Endometrial microvascular endothelial cells (primary cell): Measurements from ENCODE around the gene MRPL27. TPM values are rescaled to one million over a fixed set of nuclear protein-coding genes. Genes with fewer than 3 reads are reported as not detected.
"Not testable (repeated sequence)": the region's sequence is repeated elsewhere in the genome, so short reads cannot be mapped to it uniquely, and the experiment has no call there.

ENCODE experiments used
- in situ Hi-C: cut with HindIII; loops from 2 replicates; pipeline ENCODE4 v1.10.0; 2017; ENCODE audit warnings: low sequenced_read_pairs, low pct_unique_long_range_greater_than_20kb; ENCODE audit errors: inconsistent ontology term
- total RNA-seq: library from RNA; depleted of rRNA; stranded (reverse); fragments of >200 nt; gene quantifications from one replicate; pipeline ENCODE4 v1.2.3, GENCODE V29; 2015; ENCODE audit errors: inconsistent ontology term

The MRPL27 gene
- total RNA-seq, 1 donor from 2014 or later = 132 TPM

GRCh38 chr17:50350733-50351132, 22.3 kb downstream of the MRPL27 start:
- in situ Hi-C loops = no loop called here

DNA sequence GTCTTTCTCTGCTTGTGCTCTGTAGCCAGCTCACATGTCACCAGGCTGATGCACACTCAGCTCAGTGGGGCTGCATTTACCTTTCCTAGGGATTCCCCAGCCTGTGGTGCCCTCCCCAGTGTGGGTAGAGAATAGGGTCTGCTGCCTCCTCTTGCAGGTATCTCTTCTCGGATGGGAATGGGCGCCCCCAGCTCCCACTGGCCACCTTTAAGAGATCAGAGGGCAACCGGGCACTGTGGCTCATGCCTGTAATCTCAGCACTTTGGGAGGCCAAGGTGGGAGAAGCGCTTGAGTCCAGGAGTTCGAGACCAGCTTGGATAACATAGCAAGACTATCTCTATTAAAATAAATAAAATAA, 23.8 kb downstream of the MRPL27 start:
- in situ Hi-C loops = no loop called here

DNA sequence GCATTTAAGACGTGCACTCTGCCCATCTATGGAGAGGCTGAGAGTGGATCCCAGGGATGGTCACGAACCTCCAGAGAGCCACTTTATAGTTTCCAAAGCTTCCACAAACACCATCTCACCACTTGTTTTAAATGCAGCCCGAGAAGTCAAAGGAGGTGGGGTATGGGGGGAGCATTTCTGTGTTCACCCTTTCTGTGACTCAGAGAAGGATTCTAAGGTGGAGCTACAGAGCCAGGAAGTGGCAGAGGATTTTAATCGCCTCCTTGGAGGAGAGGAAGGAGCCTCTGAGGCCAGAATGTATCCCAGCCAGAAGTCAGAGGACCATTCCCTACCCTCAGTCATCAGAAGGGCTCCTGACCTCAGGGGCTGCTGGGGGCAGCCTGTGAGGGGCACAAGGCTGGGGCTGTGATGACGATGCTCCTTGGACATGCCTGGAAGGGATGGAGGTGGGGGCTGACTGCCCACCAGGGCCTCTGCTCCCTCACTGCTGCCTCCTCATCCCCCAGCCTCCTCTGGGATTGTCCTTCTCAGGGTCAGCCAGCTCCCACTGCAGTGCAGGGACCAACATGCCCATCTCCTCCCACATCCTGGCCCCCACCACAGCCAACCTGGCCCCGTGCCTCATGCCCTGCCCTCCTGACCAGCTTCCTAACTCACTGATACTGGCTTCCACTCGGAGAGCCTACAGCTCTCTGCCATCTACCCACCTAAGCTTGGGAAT, 24.3 kb downstream of the MRPL27 start:
- in situ Hi-C loops = no loop called here

GRCh38 chr17:50347894-50348291, 25.1 kb downstream of the MRPL27 start:
- in situ Hi-C loops = no loop called here

DNA sequence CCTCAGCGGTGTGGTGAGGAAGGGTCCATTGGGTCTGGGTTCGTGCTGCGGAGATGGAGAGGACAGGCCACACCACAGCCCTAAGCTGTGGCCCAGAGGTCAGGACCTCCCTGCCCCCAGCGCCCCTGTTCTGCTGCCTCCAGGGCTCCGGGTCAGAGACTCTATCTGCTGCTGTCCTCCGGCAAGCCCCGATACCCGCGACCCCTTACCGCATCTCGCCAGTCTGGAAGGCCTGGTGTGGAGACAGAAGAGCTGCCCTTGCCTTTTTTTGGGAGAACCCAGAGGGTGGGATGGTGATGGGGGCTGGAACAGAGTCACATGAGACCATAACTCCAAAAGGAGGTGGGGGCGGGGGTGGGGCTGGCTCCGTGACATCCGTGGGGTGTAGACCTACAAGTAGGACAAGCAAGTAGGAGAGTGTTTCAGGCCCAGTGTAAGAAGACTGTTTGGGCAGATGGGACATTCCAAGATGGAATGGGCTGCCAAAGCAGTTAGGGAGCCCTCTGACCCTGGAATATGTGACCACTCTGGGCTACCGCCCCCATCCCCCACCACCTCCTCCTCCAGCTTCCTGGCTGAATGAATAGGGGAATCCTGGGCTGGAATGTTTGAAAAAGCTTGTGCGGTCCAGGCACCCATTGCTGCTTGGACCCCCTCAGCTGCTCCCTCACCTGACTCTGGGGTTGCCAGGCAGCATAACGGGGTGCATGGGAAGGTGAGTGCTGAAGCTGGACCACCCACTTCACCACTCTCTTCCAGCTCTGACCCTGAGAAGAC, 25.7 kb downstream of the MRPL27 start:
- in situ Hi-C loops = no loop called here

DNA sequence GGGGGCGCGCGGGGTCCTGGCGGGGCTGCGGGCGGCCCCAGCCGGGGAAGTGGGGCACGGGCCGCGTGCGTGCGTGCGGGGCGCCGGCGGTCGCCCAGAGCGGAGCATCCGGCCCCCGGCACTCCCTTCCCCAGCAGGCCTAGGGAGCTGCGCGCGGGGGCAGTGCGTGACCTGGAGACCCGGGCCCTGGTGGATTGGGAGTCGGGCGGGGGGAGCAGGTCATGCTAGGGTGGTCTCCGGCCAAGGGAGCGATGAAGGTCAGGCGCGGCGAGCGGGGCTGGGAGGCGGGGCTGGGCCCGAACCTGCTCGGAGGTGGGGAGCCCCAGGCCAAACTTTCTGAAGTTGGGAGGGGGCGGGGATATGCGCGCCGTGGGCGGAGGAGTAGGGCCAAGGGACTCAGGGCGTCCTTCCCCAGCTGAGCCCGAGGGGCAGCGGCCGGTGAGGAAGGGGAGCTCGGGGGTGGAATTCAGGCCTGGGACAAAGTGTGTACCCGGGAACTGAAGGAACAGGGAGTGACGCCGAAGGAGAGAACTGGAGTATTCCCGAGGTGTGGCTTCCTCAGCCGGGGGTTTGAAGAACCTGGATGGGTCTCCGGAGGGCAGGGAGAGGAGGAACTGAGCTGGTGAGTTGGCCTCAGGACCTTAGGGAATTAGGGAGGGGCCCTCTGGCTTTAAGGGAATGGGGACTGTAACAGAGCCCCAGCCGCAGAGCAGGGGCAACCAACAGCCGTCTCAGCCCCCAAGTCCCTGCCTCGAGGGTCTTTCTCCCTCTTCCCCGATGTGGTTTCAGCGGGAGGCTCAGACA, 26.5 kb downstream of the MRPL27 start:
- in situ Hi-C loops = no loop called here

DNA sequence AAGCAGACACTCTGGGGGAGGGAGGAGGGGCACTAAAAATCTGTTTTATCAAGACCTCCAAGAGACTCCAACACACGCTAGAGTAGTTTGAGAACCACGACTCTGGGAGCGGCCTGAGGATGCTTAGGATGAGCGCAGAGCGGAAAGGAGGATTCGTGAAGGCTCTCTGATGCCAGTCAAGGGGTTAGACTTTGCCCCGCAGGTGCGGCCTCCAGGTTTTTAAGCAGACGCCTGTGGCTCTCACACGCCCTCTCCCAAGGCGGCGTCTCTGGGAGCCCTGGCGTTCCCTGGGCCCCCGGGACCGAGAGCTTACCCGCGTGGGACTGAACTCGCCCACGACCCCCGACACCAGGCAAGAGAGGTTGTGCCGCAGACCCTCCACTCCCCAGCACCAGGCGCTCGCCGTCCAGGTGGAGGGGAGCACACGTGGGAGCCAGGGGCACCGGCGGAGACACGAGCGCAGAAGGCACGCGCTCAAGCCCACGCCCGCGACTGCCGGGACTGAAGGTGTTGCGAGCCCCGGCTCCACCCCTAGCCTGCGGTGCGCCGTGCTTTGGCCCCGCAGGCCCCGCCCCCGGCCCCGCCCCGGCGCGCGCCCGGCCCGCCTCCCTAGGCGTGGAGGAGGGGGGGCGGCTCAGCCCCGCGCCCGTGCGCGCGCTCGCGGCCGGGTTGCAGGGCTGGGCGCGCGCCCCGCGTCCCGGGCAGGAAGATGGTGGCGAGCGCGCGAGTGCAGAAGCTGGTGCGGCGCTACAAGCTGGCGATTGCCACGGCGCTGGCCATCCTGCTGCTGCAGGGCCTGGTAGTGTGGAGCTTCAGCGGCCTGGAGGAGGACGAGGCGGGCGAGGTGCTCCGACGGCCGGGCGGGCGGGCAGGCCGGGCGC, 27.3 kb downstream of the MRPL27 start, which contains the start of gene XYLT2:
Gene XYLT2 (plus strand): TSS at position 695 of the 881 bp plus-strand sequence. CDS start 15 bp downstream, at position 710.
- in situ Hi-C loops = no loop called here

DNA sequence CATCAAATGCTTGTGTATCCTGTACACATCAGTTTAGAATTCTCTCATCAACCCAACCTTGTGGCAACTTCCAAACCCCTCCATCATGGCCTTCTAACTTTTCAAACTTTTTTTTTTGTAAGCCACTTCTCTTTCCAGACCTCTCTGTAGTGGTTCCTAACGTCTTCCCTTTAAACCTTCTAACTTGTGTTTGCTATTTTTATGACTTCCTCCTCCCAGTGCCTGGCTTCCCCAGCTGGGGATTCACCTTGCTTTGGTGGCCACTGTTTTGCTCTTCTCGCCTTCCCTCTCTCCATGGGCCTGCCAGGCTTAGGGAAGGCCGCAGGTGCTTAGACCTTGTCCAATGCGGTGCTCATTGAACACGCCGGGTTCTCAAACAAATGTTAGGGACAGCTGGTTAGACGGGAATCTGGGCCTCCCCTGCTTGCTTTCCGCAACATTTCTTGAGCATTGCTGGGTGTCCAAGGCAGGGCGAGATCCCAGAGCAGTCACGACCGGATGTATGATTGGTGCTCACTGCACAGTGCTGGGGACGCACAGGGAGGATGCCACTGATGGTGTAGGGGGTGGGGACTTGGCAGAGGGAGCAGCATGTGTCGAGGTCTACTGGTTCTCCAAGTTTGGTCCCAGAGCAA, 28.1 kb downstream of the MRPL27 start:
- in situ Hi-C loops = no loop called here

GRCh38 chr17:50339381-50339780, 33.6 kb downstream of the MRPL27 start:
- in situ Hi-C loops = no loop called here

DNA sequence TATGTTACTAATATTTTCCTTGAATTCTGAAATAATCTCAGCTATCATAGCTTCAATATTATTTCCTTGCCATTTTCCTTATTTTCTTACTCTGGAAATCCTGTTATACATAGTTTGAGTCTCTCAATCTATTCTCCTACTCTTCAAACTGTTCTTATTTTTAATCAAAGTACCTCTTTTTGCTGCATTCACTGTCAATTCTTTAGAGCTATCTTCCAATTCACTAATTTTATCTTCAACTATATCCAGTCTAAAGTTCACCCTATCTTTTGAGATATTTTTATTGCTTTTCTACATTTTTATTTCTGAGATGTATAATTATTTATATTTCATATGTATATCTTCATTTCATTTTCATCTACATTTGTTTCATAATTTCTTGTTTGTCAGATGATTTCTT, 34.3 kb downstream of the MRPL27 start:
- in situ Hi-C loops = no loop called here

GRCh38 chr17:50337956-50338355, 35.0 kb downstream of the MRPL27 start:
- in situ Hi-C loops = no loop called here

DNA sequence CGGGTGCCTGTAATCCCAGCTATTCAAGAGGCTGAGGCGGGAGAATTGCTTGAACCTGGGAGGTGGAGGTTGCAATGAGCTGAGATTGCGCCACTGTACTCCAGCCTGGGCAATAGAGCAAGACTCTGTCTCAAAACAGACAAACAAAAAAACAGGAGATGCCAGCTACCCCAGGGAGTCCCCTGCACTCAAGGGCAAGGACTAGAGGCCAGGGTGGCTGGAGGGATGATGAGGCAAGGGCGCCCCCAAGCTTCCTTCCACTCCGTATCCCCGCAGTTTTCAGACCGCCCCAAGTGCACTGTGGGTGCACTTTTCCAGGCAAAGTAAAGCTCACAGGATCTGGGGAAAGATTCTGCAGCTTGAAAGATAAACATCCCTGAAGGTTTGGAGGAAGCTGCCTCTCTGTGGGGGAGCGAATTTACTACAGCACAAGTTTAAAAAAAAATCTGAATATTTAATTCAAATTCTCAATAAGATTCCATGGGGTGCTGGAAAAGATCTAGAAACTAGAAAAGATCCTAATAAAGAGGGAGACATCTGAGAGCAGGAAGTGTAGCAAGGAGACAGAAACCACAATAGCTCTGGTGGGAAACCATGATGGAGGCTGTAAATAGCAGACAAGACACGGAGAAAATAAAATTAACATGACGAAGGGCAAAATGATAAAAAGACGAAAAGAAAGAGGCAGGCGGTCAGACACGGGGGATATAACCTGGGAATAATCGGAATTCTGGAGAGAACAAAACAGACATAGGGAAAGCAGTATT, 39.5 kb downstream of the MRPL27 start:
- in situ Hi-C loops = not testable (repeated sequence)

DNA sequence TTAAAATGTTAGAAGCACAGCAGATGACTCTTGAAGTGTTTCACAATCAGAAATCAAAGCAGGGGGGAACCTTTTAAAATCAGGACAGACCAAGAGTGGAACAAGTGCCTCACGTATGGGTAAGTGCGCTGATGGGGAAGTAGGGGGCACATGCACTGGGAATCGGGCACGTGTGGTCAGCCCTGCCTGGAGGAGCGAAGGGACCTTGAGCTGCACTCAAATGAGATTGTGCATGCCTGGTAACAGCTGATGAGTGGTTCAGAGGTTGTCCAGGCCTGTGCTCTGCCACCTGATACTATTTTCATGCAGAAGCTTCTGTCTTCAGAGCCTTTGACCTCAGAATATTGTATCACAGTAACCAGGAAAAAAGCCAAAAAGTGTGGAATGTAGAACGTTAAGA, 40.8 kb downstream of the MRPL27 start:
- in situ Hi-C loops = no loop called here

DNA sequence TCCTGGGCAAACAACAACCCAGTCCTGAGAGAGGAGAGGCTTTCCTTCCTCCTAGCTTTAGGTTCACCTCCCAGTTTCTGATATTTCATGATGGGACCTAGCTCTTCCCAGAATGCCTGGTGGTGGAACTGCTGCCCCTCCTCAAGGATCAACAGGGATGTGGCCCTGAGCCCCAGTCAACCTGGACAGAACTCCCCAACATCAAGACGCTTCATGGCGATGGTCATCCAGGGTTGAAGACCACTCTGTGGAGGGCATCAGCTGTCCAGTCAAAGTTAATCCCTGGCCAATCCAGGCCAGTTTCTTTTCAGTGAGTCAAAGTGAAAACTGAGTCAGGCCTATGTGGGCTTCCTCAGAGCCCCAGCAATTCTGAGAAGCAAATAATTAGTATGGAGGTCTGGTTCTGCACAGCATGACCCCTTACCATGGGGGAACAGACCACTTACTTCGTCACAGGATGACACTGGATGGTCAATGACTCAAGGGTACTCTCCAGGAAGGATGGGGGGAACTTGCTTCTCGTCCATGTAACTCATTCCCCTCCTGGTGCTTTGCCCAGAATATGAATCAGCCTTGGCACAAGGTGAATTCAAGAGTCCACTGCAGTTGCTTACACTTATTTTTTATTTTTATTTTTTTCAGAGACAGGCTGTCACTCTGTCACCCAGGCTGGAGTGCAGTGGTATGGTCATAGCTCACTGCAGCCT, 41.7 kb downstream of the MRPL27 start:
- in situ Hi-C loops = no loop called here

GRCh38 chr17:50330151-50330775, 42.7 kb downstream of the MRPL27 start:
- in situ Hi-C loops = no loop called here

DNA sequence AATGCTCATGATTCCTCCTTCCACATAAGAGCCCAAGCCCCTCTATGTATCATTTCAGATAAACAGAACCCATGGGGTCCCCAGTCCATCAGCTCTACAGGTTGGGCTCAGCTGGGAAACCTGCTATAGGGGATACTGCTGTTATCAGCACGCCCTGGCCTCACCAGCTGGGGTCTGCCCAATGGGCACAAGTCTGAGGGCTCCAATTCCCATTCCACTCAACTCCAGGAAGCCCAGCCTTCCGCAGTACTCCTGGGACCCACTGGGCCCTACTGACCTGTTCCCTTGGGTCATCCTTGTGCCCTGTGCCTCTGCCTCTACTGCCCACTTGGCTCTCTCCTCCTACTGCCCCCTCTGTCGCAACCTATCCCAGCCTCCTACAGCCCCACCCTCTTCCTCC, 43.3 kb downstream of the MRPL27 start:
- in situ Hi-C loops = no loop called here
